ENCODE results near the gene SORCS1.

GRCh38 chr10:106706127-106706526 is 458.4 kb downstream of the SORCS1 start:
- TF ChIP-seq CTCF (IDR thresholded peaks at IDR 0.05), result no peak
- no peak for TF ChIP-seq POLR2A (IDR thresholded peaks at IDR 0.05; ENCODE audit: low read depth)

Data from esophagus muscularis mucosa (tissue), 3 donors.